GM12872 (cell line): Measurements from ENCODE around the gene HEXIM1.

ENCODE experiments used
- CTCF ChIP-seq: IDR thresholded peaks from 3 replicates; pipeline ENCODE4 v1.5.1; 2011; ENCODE audit warnings: low read depth, mild to moderate bottlenecking, low read length, moderate library complexity; ENCODE audit not compliant: insufficient read depth

The HEXIM1 gene

GRCh38 chr17:45132572-45133463 is 15.5 kb upstream of the HEXIM1 start:
- peak; percentile 93 for TF ChIP-seq CTCF

- peak; percentile 100 for TF ChIP-seq CTCF
These were observed 12.9 kb upstream of the HEXIM1 start, which contains the start of gene ACBD4 for GRCh38 chr17:45135192-45135977. Gene ACBD4, plus strand, starts transcription at chr17:45135687. Its CDS starts 458 bp downstream, at chr17:45136145.

DNA sequence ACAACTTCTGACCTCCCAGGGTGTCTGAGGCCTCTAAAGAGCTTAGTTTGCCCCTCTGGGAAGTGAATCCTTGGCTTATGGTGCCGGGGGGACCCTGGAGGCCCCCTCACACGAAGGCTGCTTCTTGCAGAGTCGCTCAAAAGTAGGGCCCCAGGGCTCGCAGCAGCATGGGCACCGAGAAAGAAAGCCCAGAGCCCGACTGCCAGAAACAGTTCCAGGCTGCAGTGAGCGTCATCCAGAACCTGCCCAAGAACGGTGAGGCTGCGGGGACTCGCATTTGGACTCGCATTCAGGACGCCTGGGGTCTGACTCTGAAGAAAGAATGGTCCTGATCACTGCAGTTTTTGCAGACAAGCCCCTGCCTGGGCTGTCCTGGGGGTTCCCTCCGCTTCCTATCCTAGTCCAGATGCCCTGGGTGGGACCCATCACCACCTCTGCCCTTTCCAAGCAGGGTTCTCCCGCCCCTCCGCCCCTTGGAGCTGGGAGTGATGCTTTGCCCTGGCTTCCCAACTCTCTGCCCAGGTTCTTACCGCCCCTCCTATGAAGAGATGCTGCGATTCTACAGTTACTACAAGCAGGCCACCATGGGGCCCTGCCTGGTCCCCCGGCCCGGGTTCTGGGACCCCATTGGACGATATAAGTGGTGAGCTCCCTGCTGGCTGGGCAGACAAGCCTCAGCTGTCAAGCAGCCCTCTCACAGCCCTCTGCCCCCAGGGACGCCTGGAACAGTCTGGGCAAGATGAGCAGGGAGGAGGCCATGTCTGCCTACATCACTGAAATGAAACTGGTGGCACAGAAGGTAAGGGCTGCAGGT is 12.1 kb upstream of the HEXIM1 start:
- TF ChIP-seq CTCF: no peak

DNA sequence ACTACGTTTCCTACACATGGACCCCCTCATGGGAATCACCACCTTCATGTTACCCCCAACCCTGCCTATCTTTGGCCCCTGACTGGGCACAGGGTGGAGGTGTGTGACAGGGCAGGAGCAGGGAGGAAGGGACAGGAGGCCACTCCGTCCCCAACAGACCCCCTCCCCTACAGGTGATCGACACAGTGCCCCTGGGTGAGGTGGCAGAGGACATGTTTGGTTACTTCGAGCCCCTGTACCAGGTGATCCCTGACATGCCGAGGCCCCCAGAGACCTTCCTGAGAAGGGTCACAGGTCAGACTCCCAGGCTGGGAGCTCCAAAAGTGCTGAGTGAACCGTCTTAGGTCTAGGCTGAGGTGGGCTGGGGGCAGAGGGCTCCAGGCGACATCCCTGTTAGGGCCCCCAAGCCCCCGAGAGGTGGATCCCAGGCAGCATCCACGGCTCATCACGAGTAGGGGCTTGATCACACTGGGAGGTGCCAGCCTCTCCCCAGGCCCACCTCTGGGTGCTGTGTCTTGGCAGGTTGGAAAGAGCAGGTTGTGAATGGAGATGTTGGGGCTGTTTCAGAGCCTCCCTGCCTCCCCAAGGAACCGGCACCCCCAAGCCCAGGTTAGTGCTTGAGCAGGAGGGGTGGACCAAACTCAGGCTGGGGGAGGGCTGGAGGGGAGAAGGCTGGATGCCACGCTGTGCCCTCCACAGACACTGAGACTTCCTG is 11.3 kb upstream of the HEXIM1 start:
- no peak for TF ChIP-seq CTCF

GRCh38 chr17:45137561-45138305 is 10.5 kb upstream of the HEXIM1 start:
- no peak for TF ChIP-seq CTCF

DNA sequence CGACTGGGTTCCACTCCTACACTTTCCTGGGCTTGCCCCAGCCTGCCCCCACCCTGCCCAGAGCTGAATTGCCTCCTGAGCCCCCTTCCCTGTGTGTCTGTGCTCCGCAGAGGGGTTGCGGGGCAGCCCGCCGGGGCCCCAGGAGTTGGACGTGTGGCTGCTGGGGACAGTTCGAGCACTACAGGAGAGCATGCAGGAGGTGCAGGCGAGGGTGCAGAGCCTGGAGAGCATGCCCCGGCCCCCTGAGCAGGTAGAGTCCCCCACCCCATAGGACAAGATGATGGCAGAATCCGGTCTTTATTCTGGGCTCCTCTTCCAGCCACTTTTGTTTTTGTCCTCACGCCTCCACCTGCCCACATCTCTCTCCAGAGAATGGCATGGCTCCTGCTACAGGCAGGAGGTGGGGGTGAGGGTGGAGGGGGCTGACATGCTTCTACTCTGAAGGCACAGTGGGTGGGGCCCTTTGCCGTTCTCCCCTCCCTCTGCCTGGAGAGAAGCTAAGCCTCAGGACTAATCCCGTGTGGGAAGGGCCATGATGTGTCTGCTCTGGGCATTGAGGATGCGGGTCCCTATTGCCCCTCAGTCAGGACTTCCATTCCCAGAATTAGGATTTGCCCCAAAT is 9.3 kb upstream of the HEXIM1 start:
- TF ChIP-seq CTCF: no peak
